ENCODE measurements around the gene ADCY4.
"Not testable (repeated sequence)": the region's sequence is repeated elsewhere in the genome, so short reads cannot be mapped to it uniquely, and the experiment has no call there.

ADCY4 gene

DNA sequence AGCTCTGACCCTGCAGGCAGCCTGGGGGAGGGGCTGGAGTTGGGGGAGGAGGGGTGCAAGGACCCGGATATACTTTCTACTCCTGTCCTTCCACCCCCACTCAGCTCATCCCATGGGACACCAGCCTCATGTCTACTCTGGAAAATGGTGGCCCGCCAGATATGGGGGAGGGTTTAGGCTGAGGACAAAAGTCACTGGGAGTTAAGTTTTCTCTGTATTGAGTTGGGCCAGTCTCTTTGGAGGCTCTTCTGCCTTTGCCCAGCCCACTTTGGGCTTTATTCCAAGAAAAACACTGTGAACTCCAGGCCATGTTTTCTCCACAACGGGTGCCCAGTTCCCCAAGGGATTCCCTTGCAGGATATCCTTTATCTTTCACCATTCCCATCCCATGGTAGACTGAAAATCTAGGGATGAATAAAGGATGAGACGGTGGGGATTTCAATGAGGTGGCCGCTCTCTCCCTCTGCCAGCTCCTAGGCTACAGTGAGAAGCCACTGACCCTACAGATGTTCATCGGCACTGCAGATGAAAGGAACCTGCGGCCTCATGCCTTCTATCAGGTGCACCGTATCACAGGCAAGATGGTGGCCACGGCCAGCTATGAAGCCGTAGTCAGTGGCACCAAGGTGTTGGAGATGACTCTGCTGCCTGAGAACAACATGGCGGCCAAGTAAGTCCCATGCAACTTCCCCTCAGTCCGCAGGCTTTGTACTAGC, 38.0 kb upstream of the ADCY4 start:
- Histone ChIP-seq H3K9me3 (replicated peaks; ENCODE audit: low read length) (no peaks in the 10 kb centered on the region), H3K4me1 (ENCODE audit: control insufficient read depth, insufficient read depth, low read length) (peaks cover 6% of the 10 kb centered on the region), H3K4me2 (ENCODE audit: low read length) (no peak overlapping the region), H3K9ac (ENCODE audit: low read depth, low read length) (no peak overlapping the region), H3K36me3 (ENCODE audit: insufficient read depth, low read length) (peaks cover 31% of the 10 kb centered on the region), H3K4me3 (ENCODE audit: low read length) (no peak overlapping the region), H3K27me3 (ENCODE audit: control insufficient read depth, insufficient read depth, low read length) (no peaks in the 10 kb centered on the region)

DNA sequence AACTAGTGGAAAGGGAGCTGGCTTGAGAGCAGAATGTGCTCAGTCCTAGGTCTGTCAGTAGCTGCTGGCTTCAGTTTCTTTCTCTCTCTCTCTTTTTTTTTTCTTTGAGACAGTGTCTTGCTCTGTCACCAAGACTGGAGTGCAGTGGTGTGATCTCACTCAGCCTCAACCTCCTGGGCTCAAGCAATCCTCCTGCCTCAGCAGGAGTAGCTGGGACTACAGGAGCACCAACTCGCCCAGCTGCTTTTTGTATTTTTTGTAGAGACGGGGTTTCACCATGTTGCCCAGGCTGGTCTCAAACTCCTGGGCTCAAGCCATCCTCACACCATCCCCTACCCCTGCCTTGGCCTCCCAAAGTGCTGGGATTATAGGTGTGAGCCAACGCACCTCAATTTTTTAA, 36.7 kb upstream of the ADCY4 start:
- Histone ChIP-seq H3K4me1 (ENCODE audit: control insufficient read depth, insufficient read depth, low read length) (peaks cover 17% of the 10 kb centered on the region), H3K4me2 (ENCODE audit: low read length) (peak overlapping the region; percentile 4), H3K36me3 (ENCODE audit: insufficient read depth, low read length) (peaks cover 21% of the 10 kb centered on the region)
- not testable (repeated sequence) for H3K27me3 ChIP-seq (ENCODE audit: control insufficient read depth, insufficient read depth, low read length); H3K9ac ChIP-seq (ENCODE audit: low read depth, low read length); H3K9me3 ChIP-seq (replicated peaks; ENCODE audit: low read length); H3K4me3 ChIP-seq (ENCODE audit: low read length)

DNA sequence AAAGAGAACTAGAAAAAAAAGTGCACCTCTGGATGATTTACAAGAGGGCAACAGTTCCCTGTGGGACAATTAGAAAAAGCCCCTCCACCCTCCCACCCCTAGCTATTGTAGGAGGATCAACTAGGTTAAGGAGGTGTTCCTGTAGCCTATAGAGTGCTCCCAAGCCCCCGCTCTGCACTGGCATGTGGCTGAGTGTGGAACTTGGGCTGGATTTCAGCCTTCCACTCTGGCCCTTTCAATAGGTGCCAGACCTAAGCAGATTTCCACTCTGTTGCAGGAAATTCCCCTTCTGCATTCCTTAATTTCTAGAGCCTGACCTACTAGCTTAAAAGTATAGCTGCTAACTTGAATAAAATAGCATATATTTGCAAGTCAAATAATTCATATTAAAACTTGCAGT, 35.9 kb upstream of the ADCY4 start:
- Histone ChIP-seq H3K9me3 (replicated peaks; ENCODE audit: low read length) (no peaks in the 10 kb centered on the region), H3K4me1 (ENCODE audit: control insufficient read depth, insufficient read depth, low read length) (peaks cover 25% of the 10 kb centered on the region), H3K4me3 (ENCODE audit: low read length) (no peak overlapping the region), H3K27me3 (ENCODE audit: control insufficient read depth, insufficient read depth, low read length) (no peaks in the 10 kb centered on the region), H3K4me2 (ENCODE audit: low read length) (peak overlapping the region; percentile 9), H3K9ac (ENCODE audit: low read depth, low read length) (no peak overlapping the region), H3K36me3 (ENCODE audit: insufficient read depth, low read length) (peaks cover 14% of the 10 kb centered on the region)

- Histone ChIP-seq H3K4me1 (ENCODE audit: control insufficient read depth, insufficient read depth, low read length) (peaks cover 32% of the 10 kb centered on the region), H3K27me3 (ENCODE audit: control insufficient read depth, insufficient read depth, low read length) (no peaks in the 10 kb centered on the region), H3K4me2 (ENCODE audit: low read length) (no peak overlapping the region), H3K36me3 (ENCODE audit: insufficient read depth, low read length) (peaks cover 10% of the 10 kb centered on the region), H3K9ac (ENCODE audit: low read depth, low read length) (no peak overlapping the region), H3K4me3 (ENCODE audit: low read length) (no peak overlapping the region), H3K9me3 (replicated peaks; ENCODE audit: low read length) (no peaks in the 10 kb centered on the region)
Observed at GRCh38 chr14:24369907-24370687, 35.2 kb upstream of the ADCY4 start.

GRCh38 chr14:24369463-24369862, 34.6 kb upstream of the ADCY4 start:
- no peaks in the 10 kb centered on the region for H3K9me3 ChIP-seq (replicated peaks; ENCODE audit: low read length)
- peak overlapping the region; percentile 85 for H3K4me3 ChIP-seq (ENCODE audit: low read length)
- peaks cover 8% of the 10 kb centered on the region for H3K36me3 ChIP-seq (ENCODE audit: insufficient read depth, low read length)
- no peaks in the 10 kb centered on the region for H3K27me3 ChIP-seq (ENCODE audit: control insufficient read depth, insufficient read depth, low read length)
- peak overlapping the region; percentile 94 for H3K9ac ChIP-seq (ENCODE audit: low read depth, low read length)
- peak overlapping the region; percentile 90 for H3K4me2 ChIP-seq (ENCODE audit: low read length)
- peaks cover 36% of the 10 kb centered on the region for H3K4me1 ChIP-seq (ENCODE audit: control insufficient read depth, insufficient read depth, low read length)

- Histone ChIP-seq H3K9ac (ENCODE audit: low read depth, low read length) (peak overlapping the region; percentile 94), H3K4me2 (ENCODE audit: low read length) (peak overlapping the region; percentile 90)
Observed at GRCh38 chr14:24368562-24369252, 33.8 kb upstream of the ADCY4 start.

GRCh38 chr14:24368212-24368561, 33.3 kb upstream of the ADCY4 start:
- Histone ChIP-seq H3K9me3 (replicated peaks; ENCODE audit: low read length) (no peaks in the 10 kb centered on the region), H3K9ac (ENCODE audit: low read depth, low read length) (peak overlapping the region; percentile 94), H3K4me3 (ENCODE audit: low read length) (peak overlapping the region; percentile 85), H3K36me3 (ENCODE audit: insufficient read depth, low read length) (no peaks in the 10 kb centered on the region), H3K4me1 (ENCODE audit: control insufficient read depth, insufficient read depth, low read length) (peaks cover 36% of the 10 kb centered on the region), H3K27me3 (ENCODE audit: control insufficient read depth, insufficient read depth, low read length) (no peaks in the 10 kb centered on the region), H3K4me2 (ENCODE audit: low read length) (peak overlapping the region; percentile 90)

More at GRCh38 chr14:24368562-24369252, 33.8 kb upstream of the ADCY4 start:
- Histone ChIP-seq H3K4me1 (ENCODE audit: control insufficient read depth, insufficient read depth, low read length) (peaks cover 36% of the 10 kb centered on the region), H3K4me3 (ENCODE audit: low read length) (peak overlapping the region; percentile 85), H3K36me3 (ENCODE audit: insufficient read depth, low read length) (peaks cover 5% of the 10 kb centered on the region), H3K27me3 (ENCODE audit: control insufficient read depth, insufficient read depth, low read length) (no peaks in the 10 kb centered on the region), H3K9me3 (replicated peaks; ENCODE audit: low read length) (no peaks in the 10 kb centered on the region)

DNA sequence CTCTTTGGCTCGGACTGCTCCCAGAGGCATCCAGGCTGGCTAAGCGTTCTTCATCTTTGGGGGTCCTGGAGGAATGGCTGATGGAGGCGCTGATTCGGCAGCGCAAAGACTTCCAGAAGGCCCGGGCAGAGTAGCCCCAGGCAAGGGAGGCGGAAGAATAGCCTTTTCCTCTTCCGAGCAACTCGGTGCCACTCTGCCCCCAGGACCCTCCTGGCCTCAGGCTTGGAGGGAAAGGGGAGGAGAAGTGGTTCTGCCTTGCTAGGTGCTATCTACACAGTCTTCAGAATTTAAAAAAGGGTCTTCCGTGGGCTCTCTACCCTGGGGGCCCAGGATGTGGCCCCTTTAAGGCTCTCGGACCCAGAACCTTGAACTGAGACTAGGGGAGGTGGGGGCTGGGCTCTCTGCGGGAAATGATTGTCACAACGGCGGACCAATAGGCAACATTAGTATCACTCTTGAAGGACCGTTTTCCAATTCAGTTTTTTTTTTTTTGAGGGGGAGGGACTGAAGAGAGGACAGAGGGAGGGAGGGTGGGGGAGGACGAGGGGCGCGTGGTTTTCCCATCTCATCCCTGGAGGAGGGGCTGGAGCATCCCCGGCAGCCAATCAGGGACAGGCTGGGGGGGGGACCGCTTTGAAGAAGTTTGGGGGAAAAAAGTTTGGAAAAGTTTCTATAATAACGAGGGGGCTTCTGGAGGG, 32.8 kb upstream of the ADCY4 start, which contains the start of gene NFATC4:
TSS of gene NFATC4 (plus strand) at position 671 of the 698 bp plus-strand sequence. CDS start 157 bp downstream, outside the sequence.
- Histone ChIP-seq H3K27me3 (ENCODE audit: control insufficient read depth, insufficient read depth, low read length) (no peaks in the 10 kb centered on the region), H3K4me3 (ENCODE audit: low read length) (peak within 1 kb of the TSS; percentile 85), H3K4me2 (ENCODE audit: low read length) (peak within 1 kb of the TSS; percentile 90), H3K9ac (ENCODE audit: low read depth, low read length) (peak within 1 kb of the TSS; percentile 94), H3K9me3 (replicated peaks; ENCODE audit: low read length) (no peaks in the 10 kb centered on the region), H3K36me3 (ENCODE audit: insufficient read depth, low read length) (no peaks in the 10 kb centered on the region), H3K4me1 (ENCODE audit: control insufficient read depth, insufficient read depth, low read length) (peaks cover 40% of the 10 kb centered on the region)

- Histone ChIP-seq H3K9ac (ENCODE audit: low read depth, low read length) (peak overlapping the region; percentile 86), H3K36me3 (ENCODE audit: insufficient read depth, low read length) (no peaks in the 10 kb centered on the region), H3K27me3 (ENCODE audit: control insufficient read depth, insufficient read depth, low read length) (no peaks in the 10 kb centered on the region), H3K9me3 (replicated peaks; ENCODE audit: low read length) (no peaks in the 10 kb centered on the region), H3K4me2 (ENCODE audit: low read length) (peak overlapping the region; percentile 84), H3K4me1 (ENCODE audit: control insufficient read depth, insufficient read depth, low read length) (peaks cover 47% of the 10 kb centered on the region), H3K4me3 (ENCODE audit: low read length) (peak overlapping the region; percentile 72)
Observed at GRCh38 chr14:24366721-24367513, 32.0 kb upstream of the ADCY4 start.

- Histone ChIP-seq H3K4me2 (ENCODE audit: low read length) (peak overlapping the region; percentile 84), H3K27me3 (ENCODE audit: control insufficient read depth, insufficient read depth, low read length) (no peaks in the 10 kb centered on the region), H3K9ac (ENCODE audit: low read depth, low read length) (peak overlapping the region; percentile 86), H3K9me3 (replicated peaks; ENCODE audit: low read length) (no peaks in the 10 kb centered on the region), H3K4me1 (ENCODE audit: control insufficient read depth, insufficient read depth, low read length) (peaks cover 52% of the 10 kb centered on the region), H3K4me3 (ENCODE audit: low read length) (peak overlapping the region; percentile 72), H3K36me3 (ENCODE audit: insufficient read depth, low read length) (no peaks in the 10 kb centered on the region)
Observed at GRCh38 chr14:24366413-24366720, 31.5 kb upstream of the ADCY4 start.

Measured in skeletal muscle satellite cell (primary cell).